GM21360 (cell line): ENCODE data around the gene GAA.
"Not testable (repeated sequence)": the region's sequence is repeated elsewhere in the genome, so short reads cannot be mapped to it uniquely, and the experiment has no call there.

Source experiments
- ATAC-seq: cut with Tn5 transposase; IDR thresholded peaks from one replicate; pipeline ENCODE4 v1.9.1; 2021; ENCODE audit warnings: mild to moderate bottlenecking, moderate library complexity; ENCODE audit not compliant: unreplicated experiment

GAA gene

DNA sequence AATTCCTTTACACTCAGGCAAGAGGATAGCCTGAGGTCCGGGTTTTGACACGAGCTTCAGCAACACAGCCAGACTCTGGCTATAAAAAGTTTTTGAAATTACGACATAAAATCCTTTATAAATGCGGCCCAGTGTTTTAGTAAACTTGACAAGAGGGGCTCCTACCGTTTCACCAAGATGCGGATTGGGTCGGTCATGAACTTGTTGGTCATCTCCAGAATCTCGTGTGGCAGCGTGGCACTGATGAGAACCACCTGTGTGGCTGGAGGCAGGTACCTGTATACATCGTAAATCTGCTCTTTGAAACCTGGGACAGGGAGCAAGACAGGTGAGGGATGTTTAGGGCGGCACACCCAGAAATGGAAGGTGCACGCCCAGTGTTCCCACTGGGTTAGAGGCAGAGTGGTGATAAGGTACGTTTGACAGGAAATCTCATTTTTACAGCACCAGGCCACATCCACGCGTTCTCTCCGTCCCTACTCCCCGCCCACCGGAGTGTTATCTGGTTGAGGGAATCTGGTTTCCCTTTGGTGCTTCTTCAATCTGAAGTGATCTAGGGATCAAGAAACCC is 37.6 kb downstream of the GAA start:
- ATAC-seq = no peak

DNA sequence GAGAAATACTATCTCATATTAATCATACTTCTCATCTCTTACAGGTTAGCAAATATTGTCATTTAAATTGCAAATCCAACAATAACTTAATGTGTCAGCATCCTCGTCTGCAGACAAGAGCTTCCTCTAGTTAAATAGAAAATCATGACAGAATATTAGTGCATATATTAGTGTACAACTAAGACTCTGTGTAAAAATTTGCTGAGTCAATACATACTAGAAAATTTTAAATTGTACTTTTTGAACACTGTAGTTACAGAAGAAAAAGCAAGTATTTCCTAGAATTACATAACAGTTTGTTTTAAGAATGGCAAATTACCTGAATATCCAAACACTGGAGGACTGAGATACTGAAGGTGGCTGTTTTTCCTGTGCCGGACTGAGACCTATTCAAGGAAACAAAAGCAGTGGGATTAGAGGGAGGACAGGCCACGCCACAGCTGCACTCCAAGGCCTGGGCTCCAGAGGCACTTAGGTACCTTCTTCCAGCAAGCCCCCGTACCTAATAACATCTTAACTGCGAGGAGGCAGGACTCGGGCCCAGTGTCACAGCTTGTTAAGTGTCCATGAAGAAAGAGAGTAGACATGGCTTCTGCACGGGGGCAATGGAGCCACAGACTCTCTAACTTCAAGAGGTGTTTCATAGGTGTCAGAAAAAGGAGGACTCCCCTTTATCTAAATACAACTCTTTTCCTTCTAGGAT is 40.2 kb downstream of the GAA start:
- no peak for ATAC-seq

DNA sequence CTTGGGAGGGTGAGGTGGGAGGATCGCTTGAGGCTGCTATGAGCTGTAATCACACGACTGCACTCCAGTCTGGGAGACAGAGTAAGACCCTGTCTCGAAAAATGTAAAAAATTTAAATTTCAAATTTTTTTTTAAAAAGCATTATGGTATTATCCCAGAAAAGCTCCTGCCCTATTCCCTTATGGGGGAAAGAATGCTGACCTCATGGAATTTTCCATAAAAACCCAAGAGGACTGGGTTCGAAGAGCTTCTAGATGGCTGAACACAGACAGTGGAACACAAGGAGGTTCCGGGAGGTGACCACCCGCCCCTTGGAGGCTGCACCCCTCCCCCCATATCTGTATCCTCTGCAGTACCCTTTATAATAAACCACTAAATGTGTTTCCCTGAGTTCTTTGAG is 41.5 kb downstream of the GAA start:
- no peak for ATAC-seq

DNA sequence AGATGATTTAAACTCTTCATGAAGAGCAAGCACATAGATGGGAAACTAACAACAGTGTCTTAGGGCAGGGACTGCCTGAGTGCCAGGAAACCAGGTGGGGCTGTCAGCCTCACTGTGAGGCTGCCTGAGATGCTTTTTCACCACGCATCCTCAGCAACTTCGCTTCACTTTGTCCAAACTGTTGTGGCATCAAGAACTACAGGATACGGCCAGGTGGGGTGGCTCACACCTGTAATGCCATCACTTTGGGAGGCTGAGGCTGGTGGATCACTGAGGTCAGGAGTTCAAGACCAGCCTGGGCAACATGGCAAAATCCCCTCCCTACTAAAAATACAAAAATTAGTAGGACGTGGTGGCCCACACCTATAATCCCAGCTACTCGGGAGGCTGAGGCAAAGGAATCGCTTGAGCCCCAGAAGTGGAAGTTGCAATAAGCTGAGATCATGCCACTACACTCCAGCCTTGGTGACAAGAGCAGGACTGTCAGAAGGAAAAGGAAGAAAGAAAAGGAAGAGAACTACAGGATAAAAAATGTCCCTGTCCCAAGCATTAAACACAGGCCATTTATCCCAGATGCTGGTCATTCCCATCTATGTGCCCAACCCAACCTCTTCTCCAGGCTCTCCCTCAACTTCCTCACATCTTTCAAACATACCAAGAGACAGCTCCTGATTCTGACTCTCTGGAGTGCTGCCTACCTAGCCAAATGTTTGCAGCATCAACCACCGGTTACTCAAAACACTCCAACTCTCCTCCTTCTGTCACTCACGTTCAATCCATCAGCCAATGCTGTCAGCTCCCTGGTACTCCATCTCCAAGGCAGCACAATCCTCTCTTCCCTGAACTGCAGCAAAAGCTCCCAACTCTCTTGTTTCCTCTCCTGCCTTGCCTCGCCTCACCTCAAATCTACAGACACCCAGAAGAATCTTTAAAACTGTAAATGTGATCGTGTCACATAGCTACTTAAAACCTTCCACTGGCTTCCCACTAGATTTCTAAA is 44.0 kb downstream of the GAA start:
- ATAC-seq = no peak

- peak; percentile 29 for ATAC-seq
Measured at GRCh38 chr17:80146121-80147034, 45.0 kb downstream of the GAA start.

DNA sequence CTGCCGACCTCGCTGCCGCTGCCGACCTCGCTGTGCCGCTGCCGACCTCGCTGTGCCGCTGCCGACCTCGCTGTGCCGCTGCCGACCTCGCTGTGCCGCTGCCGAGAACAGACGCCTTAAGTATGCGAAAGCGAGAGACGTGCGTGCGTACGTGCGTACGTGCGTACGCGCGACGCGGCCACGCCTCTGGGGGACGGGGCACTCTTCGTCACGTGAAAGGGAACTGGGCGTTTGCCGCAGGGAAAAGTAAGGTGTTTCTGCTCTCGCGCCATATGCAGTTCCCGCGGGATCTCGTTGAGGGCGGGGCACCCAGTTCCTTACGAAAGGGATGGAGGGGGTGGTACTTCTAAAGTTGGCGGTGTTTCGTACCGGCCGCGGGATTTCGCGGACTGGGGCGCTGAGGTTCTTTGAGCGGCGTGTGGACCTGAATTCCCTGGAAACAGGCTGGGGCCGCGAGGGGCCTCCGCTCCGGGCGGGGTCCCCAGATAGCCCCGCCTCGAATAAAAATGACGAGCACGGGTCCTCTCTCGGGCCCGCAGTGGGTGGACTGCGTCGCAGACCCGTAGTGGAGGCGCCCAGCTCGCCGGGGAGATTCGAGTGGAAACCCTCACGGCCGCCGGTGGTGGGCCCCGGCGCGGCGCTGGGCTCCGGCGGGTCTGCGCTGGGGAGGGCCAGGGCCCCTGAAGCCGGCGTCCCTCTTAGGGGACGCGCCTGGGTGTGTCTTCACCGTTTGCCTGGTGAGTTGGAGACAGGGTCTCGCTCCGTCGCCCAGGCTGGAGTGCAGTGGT is 45.8 kb downstream of the GAA start, which contains the start of gene EIF4A3:
EIF4A3 (minus strand) TSS at position 94 of the 788 bp plus-strand sequence. CDS start 167 bp downstream, outside the sequence.
- ATAC-seq = peak; percentile 78

DNA sequence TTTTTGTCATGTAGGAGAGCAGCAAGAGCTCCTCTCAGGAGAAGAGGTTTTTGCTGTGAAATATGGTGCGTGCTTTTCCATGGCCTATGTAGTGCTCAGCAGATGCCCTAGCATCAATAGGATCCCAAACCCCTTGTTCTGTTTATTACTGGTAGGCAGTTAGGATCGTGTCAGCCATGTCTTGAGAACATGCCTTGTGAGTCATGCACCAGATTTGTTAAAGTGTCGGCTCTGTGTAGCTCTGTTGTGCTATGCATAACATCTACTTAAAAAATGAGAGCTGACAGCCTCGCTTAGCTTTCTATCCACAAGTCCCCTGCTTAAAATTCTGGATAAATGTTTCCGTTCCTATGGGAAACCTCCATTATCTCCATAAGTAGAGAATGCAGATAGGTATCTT is 50.0 kb downstream of the GAA start:
- no peak for ATAC-seq

GRCh38 chr17:80152081-80152702 is 50.8 kb downstream of the GAA start:
- no peak for ATAC-seq

DNA sequence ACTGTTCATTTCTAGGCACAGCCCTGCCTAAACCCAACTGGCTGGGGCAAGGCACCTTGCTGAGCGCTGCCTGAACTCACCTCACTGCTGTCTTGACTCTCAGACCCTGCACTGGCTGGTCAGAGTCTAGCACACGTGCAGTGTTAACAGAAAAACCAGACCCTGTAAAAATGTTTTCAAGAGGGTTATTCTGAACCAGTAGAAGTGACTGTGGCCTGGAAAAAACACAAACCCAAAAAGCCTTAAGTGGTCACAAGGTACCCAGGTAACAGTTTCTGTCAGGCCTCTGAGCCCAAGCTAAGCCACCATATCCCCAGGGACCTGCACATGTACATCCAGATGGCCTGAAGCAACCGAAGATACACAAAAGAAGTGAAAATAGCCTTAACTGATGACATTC is 51.6 kb downstream of the GAA start:
- peak; percentile 40 for ATAC-seq

GRCh38 chr17:80154166-80154565 is 52.8 kb downstream of the GAA start:
- ATAC-seq = no peak

- ATAC-seq = not testable (repeated sequence)
Measured at GRCh38 chr17:80155600-80155999, 54.2 kb downstream of the GAA start.

GRCh38 chr17:80158846-80159245 is 57.5 kb downstream of the GAA start:
- no peak for ATAC-seq

- ATAC-seq = no peak
Measured at GRCh38 chr17:80160536-80160935, 59.2 kb downstream of the GAA start.

- ATAC-seq = no peak
Measured at GRCh38 chr17:80163336-80163735, 62.0 kb downstream of the GAA start.

DNA sequence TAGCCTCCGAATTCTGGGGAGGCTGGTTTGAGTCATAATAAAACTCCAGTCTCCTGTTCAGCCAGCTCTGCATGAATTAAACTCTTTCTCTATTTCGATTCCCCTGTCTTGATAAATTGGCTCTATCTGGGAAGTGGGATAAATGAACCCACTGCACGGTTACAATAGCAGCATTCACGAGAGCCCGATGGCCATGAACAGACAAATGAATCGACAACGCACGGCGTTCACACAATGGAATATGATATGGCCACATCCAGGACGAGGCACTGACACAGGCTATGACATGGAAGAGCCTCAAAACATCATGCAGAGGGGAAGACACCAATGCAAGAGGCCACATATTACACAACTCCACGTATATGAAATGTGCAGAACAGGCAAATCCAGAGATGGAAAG is 62.8 kb downstream of the GAA start:
- no peak for ATAC-seq

DNA sequence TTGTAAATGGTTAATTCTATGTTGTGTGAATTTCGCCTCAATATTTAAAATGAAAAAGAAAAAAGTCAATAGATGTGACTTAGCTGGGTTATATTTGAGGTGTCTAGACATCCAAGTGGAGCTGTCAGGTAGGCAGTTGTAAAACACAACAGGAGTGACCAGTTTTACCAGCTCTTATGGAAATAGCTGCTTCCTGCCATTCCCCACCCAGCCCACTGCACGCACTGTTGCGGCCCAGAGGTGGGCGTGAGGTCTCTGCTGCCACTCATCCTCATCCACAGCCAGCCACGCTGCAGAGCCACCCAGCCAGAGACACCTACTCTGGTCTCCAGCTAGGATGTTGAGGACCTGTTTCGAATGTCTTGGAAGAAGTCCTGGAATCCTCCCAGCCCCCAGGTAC is 65.1 kb downstream of the GAA start:
- ATAC-seq = no peak

DNA sequence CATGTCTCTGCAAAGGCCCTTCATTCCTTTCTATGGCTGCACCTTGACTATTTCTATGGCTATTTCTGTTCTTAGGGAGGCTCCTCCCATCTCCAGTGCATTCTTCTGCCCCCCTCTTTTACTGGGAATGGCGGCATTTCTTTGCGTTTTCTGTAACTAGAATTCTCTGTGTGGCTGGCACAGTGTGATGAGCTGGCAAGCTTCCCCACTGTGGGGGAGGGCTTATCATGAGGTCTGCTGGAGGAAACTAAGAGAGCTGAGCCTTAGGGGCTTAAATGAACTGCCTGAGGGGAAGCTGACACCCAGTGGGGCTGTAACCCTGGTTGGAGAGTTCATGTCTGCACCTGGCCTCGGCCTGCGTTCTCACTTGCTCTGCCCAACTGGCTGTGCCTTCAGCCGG is 67.0 kb downstream of the GAA start:
- ATAC-seq = no peak

GRCh38 chr17:80169107-80169506 is 67.7 kb downstream of the GAA start:
- ATAC-seq = no peak
